Neural cell (in vitro differentiated cells): ENCODE data around the gene KDM4C. TPM values are rescaled to one million over a fixed set of nuclear protein-coding genes. Genes with fewer than 3 reads are reported as not detected.

Experiments
- H2AFZ ChIP-seq: fragments of 200-600, 300-800 bp; sonication (generic), shearing (Covaris generic); 2 replicates; pipeline ENCODE4 v1.6.0; 2014; ENCODE audit warnings: low read depth, mild to moderate bottlenecking, antibody characterized with exemption, low read length, moderate library complexity
- H3F3A ChIP-seq: fragments of 200-600 bp; shearing (Covaris generic); 2 replicates; pipeline ENCODE4 v1.6.1; 2016; ENCODE audit warnings: mild to moderate bottlenecking, moderate library complexity, mixed read lengths, antibody characterized with exemption, low read length; ENCODE audit not compliant: insufficient read depth, poor library complexity, severe bottlenecking
- H3K27ac ChIP-seq: fragments of 200-600, 300-800 bp; sonication (generic), shearing (Covaris generic); 2 replicates; pipeline ENCODE4 v1.5.1; 2014; ENCODE audit warnings: mild to moderate bottlenecking, low read length, moderate library complexity
- H3K27me3 ChIP-seq: fragments of 300-800, 200-600 bp; sonication (generic), shearing (Covaris generic); 2 replicates; pipeline ENCODE4 v1.6.0; 2014; ENCODE audit warnings: mild to moderate bottlenecking, low read depth, low read length, moderate library complexity; ENCODE audit not compliant: insufficient read depth
- H3K36me3 ChIP-seq: fragments of 300-800, 200-600 bp; sonication (generic), shearing (Covaris generic); 2 replicates; pipeline ENCODE4 v1.5.1; 2014; ENCODE audit warnings: mild to moderate bottlenecking, antibody characterized with exemption, low read length, moderate library complexity; ENCODE audit not compliant: insufficient read depth
- H3K4me2 ChIP-seq: fragments of 300-800, 200-600 bp; sonication (generic), shearing (Covaris generic); 2 replicates; pipeline ENCODE4 v1.6.0; 2014; ENCODE audit warnings: mild to moderate bottlenecking, low read length
- H3K4me3 ChIP-seq: fragments of 300-800, 200-600 bp; sonication (generic), shearing (Covaris generic); 2 replicates; pipeline ENCODE4 v1.5.1; 2014; ENCODE audit warnings: mild to moderate bottlenecking, low read length, moderate library complexity
- H3K79me2 ChIP-seq: fragments of 200-600 bp; shearing (Covaris generic); replicated peaks from 2 replicates; pipeline ENCODE4 v1.6.0; 2014; ENCODE audit warnings: mild to moderate bottlenecking, low read length, moderate library complexity; ENCODE audit not compliant: insufficient read depth
- H3K9ac ChIP-seq: fragments of 300-800, 200-600 bp; sonication (generic), shearing (Covaris generic); 2 replicates; pipeline ENCODE4 v1.6.1; 2016; ENCODE audit warnings: mild to moderate bottlenecking, low read length, mixed read lengths
- H3K9me2 ChIP-seq: fragments of 200-600 bp; shearing (Covaris generic); 2 replicates; pipeline ENCODE4 v1.6.1; 2016; ENCODE audit warnings: mild to moderate bottlenecking, low read length, mixed read lengths; ENCODE audit not compliant: insufficient read depth
- H3K9me3 ChIP-seq: fragments of 200-600, 300-800 bp; sonication (generic), shearing (Covaris generic); 2 replicates; pipeline ENCODE4 v1.6.1; 2016; ENCODE audit warnings: mild to moderate bottlenecking, mixed run types, low read length, moderate library complexity, mixed read lengths
- H4K20me1 ChIP-seq: fragments of 200-600 bp; shearing (Covaris generic); 2 replicates; pipeline ENCODE4 v1.6.1; 2016; ENCODE audit warnings: mild to moderate bottlenecking, mixed run types; ENCODE audit not compliant: insufficient read depth
- EP300 ChIP-seq: fragments of 450-650 bp; conservative IDR thresholded peaks from 2 replicates; pipeline ENCODE4 v1.6.1; 2014; ENCODE audit warnings: antibody characterized with exemption, mild to moderate bottlenecking, moderate library complexity; ENCODE audit not compliant: poor library complexity, severe bottlenecking
- EZH2 ChIP-seq: fragments of 200-600, 300-800 bp; shearing (Covaris generic), sonication (generic); IDR thresholded peaks from 2 replicates; pipeline ENCODE4 v1.6.1; 2014; ENCODE audit warnings: antibody characterized with exemption, low read length, borderline replicate concordance, mild to moderate bottlenecking; ENCODE audit not compliant: insufficient read depth, poor library complexity, severe bottlenecking
- MXI1 ChIP-seq: fragments of 450-650 bp; conservative IDR thresholded peaks from 2 replicates; pipeline ENCODE4 v1.6.1; 2014; ENCODE audit warnings: antibody characterized with exemption, mild to moderate bottlenecking; ENCODE audit not compliant: poor library complexity, severe bottlenecking
- POLR2AphosphoS5 ChIP-seq: IDR thresholded peaks from 2 replicates; pipeline ENCODE4 v1.6.1; 2012
- RAD21 ChIP-seq: fragments of 450-650 bp; conservative IDR thresholded peaks from 2 replicates; pipeline ENCODE4 v1.6.1; 2014; ENCODE audit warnings: antibody characterized with exemption, mild to moderate bottlenecking, moderate library complexity
- SMC3 ChIP-seq: fragments of 450-650 bp; conservative IDR thresholded peaks from 2 replicates; pipeline ENCODE4 v1.6.1; 2014; ENCODE audit warnings: antibody characterized with exemption, mild to moderate bottlenecking, moderate library complexity; ENCODE audit not compliant: poor library complexity
- TAF1 ChIP-seq: IDR thresholded peaks from 2 replicates; pipeline ENCODE4 v1.6.1; 2012; ENCODE audit warnings: low read depth
- polyA plus RNA-seq: library from polyadenylated mRNA; depleted of rRNA; stranded (reverse); fragments of >200 nt; gene quantifications from 2 replicates; pipeline ENCODE4 v1.2.3, GENCODE V29; 2014
- TF ChIP-seq, protein P1 (sequence below): fragments of 450-650 bp; IDR thresholded peaks from 2 replicates; pipeline ENCODE4 v1.5.1; 2014; ENCODE audit warnings: antibody characterized with exemption, mild to moderate bottlenecking, moderate library complexity; ENCODE audit not compliant: poor library complexity, severe bottlenecking
- TF ChIP-seq, protein P2 (sequence below): IDR thresholded peaks from 2 replicates; pipeline ENCODE4 v1.6.1; 2012; ENCODE audit warnings: borderline replicate concordance

KDM4C gene
- polyA plus RNA-seq, 1 donor from 2014 or later, result 21.1 TPM

DNA sequence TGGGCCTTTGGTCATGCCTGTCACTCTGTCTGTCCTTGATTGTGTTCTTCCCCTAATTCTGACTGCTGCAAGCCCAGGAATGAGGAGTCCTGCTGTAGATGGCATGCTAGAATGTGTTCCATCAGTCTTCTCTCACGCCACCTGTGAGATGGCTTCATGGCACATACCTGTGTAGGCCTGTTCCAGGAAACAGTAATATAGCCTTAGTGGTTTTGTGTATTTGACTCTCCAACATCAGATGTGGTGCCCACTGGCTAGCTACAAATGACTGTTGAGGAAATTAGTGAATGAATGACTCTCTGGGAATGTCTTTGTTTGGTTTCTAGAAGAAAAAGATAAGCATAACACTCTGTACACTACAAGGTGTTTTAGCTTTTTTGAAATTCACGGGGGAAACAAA is 367.5 kb downstream of the KDM4C start:
- H3K36me3 ChIP-seq, result no peaks in the 10 kb centered on the region
- no peaks in the 10 kb centered on the region for H3F3A ChIP-seq
- no peaks in the 10 kb centered on the region for H4K20me1 ChIP-seq
- no peak overlapping the region for H3K4me2 ChIP-seq
- no peak overlapping the region for H3K27ac ChIP-seq
- no peaks in the 10 kb centered on the region for H3K9me2 ChIP-seq
- H3K27me3 ChIP-seq, result no peaks in the 10 kb centered on the region
- no peaks in the 10 kb centered on the region for H3K9me3 ChIP-seq
- H3K9ac ChIP-seq, result no peak overlapping the region
- no peaks in the 10 kb centered on the region for H3K79me2 ChIP-seq
- TF ChIP-seq, protein P1, sequence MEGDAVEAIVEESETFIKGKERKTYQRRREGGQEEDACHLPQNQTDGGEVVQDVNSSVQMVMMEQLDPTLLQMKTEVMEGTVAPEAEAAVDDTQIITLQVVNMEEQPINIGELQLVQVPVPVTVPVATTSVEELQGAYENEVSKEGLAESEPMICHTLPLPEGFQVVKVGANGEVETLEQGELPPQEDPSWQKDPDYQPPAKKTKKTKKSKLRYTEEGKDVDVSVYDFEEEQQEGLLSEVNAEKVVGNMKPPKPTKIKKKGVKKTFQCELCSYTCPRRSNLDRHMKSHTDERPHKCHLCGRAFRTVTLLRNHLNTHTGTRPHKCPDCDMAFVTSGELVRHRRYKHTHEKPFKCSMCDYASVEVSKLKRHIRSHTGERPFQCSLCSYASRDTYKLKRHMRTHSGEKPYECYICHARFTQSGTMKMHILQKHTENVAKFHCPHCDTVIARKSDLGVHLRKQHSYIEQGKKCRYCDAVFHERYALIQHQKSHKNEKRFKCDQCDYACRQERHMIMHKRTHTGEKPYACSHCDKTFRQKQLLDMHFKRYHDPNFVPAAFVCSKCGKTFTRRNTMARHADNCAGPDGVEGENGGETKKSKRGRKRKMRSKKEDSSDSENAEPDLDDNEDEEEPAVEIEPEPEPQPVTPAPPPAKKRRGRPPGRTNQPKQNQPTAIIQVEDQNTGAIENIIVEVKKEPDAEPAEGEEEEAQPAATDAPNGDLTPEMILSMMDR, result no peak
- TF ChIP-seq EZH2 (no peak), SMC3 (no peak), TAF1 (no peak)
- H2AFZ ChIP-seq, result no peak overlapping the region
- no peak overlapping the region for H3K4me3 ChIP-seq

DNA sequence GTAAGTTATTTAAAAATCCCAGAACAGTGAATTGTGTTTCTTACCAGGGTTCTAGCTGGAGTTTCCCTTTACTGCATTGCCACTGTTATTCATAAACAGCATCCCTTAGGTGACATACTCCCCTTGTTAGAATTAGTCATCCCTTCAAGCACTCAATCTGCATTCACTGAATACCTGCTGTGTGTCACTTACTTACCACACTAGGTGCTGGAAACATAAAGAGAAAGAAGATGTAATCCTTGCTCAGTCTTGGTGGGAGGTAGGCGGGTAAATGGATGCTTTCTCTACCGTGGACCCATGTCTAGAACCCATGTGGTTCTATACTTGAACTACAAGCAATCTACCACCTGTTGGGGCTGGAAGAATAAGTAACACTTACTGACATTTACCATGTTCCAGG is 371.6 kb downstream of the KDM4C start:
- no peaks in the 10 kb centered on the region for H3K9me2 ChIP-seq
- no peaks in the 10 kb centered on the region for H4K20me1 ChIP-seq
- H3F3A ChIP-seq, result no peaks in the 10 kb centered on the region
- H3K27me3 ChIP-seq, result no peaks in the 10 kb centered on the region
- no peak overlapping the region for H3K27ac ChIP-seq
- H3K4me2 ChIP-seq, result no peak overlapping the region
- TF ChIP-seq SMC3 (no peak), RAD21 (no peak), TAF1 (no peak), MXI1 (no peak), EP300 (no peak)
- TF ChIP-seq, protein P2, sequence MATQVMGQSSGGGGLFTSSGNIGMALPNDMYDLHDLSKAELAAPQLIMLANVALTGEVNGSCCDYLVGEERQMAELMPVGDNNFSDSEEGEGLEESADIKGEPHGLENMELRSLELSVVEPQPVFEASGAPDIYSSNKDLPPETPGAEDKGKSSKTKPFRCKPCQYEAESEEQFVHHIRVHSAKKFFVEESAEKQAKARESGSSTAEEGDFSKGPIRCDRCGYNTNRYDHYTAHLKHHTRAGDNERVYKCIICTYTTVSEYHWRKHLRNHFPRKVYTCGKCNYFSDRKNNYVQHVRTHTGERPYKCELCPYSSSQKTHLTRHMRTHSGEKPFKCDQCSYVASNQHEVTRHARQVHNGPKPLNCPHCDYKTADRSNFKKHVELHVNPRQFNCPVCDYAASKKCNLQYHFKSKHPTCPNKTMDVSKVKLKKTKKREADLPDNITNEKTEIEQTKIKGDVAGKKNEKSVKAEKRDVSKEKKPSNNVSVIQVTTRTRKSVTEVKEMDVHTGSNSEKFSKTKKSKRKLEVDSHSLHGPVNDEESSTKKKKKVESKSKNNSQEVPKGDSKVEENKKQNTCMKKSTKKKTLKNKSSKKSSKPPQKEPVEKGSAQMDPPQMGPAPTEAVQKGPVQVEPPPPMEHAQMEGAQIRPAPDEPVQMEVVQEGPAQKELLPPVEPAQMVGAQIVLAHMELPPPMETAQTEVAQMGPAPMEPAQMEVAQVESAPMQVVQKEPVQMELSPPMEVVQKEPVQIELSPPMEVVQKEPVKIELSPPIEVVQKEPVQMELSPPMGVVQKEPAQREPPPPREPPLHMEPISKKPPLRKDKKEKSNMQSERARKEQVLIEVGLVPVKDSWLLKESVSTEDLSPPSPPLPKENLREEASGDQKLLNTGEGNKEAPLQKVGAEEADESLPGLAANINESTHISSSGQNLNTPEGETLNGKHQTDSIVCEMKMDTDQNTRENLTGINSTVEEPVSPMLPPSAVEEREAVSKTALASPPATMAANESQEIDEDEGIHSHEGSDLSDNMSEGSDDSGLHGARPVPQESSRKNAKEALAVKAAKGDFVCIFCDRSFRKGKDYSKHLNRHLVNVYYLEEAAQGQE, result no peak
- no peak overlapping the region for H3K9ac ChIP-seq
- no peaks in the 10 kb centered on the region for H3K79me2 ChIP-seq
- H3K36me3 ChIP-seq, result no peaks in the 10 kb centered on the region
- no peak overlapping the region for H3K4me3 ChIP-seq
- H2AFZ ChIP-seq, result no peak overlapping the region
- H3K9me3 ChIP-seq, result no peaks in the 10 kb centered on the region

GRCh38 chr9:7130266-7130820 is 372.6 kb downstream of the KDM4C start:
- no peaks in the 10 kb centered on the region for H3K9me2 ChIP-seq

More at GRCh38 chr9:7130266-7130820, 372.6 kb downstream of the KDM4C start:
- TF ChIP-seq, protein P2, result no peak
- TF ChIP-seq POLR2AphosphoS5, result no peak
- no peaks in the 10 kb centered on the region for H3K79me2 ChIP-seq
- no peak overlapping the region for H3K27ac ChIP-seq
- no peaks in the 10 kb centered on the region for H3K9me3 ChIP-seq
- H3K36me3 ChIP-seq, result no peaks in the 10 kb centered on the region
- H3K27me3 ChIP-seq, result no peaks in the 10 kb centered on the region
- no peak overlapping the region for H3K4me3 ChIP-seq
- no peak overlapping the region for H3K9ac ChIP-seq
- H2AFZ ChIP-seq, result no peak overlapping the region
- no peak overlapping the region for H3K4me2 ChIP-seq
- H4K20me1 ChIP-seq, result no peaks in the 10 kb centered on the region
- H3F3A ChIP-seq, result no peaks in the 10 kb centered on the region
